Thyroid gland (tissue), 4 donors: ENCODE results near the gene LIMCH1.

Source experiments
- CTCF ChIP-seq, 6 experiments: fragments of 200-600 bp in 3 of 6; fragments of 450-650 bp in 3 of 6; sonication (generic) in 3 of 6; IDR thresholded peaks; one replicate each; pipeline ENCODE4 v1.5.1; 2016 to 2019; ENCODE audit warnings: antibody characterized with exemption in 6 of 6, mild to moderate bottlenecking in 2 of 6, inconsistent platforms in 1 of 6, moderate library complexity in 1 of 6
- POLR2A ChIP-seq, 2 donors: fragments of 450-650 bp; IDR thresholded peaks; one replicate each; pipeline ENCODE4 v1.6.1; 2017; ENCODE audit warnings: antibody characterized with exemption in 2 of 2, mild to moderate bottlenecking in 2 of 2, moderate library complexity in 1 of 2

GRCh38 chr4:41540687-41541086, 2.7 kb downstream of the LIMCH1 start:
- TF ChIP-seq CTCF (IDR thresholded peaks at IDR 0.05) (no peak), POLR2A (IDR thresholded peaks at IDR 0.05) (no peak)
